CD4-positive, alpha-beta T cell treated with Interleukin-15 for 1 hour (primary cell): Measurements from ENCODE around the gene SQSTM1.

Source experiments
- DNase-seq: peaks from one replicate; pipeline ENCODE4 v3.0.0-alpha.2; 2020

SQSTM1 gene

DNA sequence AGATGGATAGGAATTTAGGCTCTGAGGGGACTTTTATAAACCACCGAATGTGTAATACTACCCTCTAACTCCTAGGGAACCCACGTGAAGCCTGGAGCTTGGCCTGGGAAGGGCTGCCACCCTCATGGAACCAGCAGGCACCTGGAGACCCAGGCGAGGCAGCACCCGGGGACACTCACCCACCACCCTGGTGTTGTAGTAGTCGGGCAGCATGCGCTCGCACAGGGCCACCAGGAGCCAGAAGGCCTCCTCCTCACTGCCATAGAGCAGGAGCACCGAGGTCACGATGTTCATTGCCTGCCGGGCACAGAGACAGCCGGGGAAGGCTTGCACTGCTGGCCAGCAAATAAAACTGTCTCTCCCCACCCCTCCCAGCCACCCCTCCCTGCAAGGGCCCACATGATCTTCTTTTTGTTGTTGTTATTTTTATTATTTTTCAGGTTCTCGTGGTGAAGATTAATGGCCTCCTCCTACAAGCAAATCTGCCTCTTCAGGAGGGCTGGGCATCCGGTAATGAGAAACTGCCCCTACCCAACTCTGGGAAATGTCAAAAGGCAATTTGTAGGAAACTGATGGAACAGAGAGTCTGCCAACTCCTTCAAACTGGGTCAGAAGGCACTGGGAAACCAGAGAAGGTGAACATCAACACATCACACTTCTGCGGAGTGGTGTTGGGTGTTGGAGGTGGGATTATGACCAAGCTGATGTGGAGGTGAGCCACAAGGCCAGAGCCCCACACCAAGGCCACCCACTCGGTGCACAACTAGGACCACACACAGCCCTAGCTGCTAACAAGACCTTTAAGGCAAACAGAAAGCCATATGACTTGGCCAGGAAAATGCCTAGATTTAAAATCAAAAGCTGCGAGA, 55.3 kb downstream of the SQSTM1 start:
- no peak for DNase-seq

DNA sequence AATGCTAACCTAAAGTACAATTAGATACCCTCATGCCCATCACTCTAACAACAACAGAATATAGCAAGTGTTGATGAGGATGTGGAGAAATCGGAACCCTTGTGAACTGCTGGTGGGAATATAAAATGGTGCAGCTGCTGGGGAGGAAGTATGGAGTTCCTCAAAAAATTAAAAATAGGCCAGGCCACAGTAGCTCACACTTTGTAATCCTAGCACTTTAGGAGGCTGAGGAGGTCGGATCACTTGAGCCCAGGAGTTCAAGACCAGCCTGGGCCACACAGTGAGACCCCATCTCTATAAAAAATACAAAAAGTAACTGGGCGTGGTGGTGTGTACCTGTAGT, 55.9 kb downstream of the SQSTM1 start:
- DNase-seq, result no peak

DNA sequence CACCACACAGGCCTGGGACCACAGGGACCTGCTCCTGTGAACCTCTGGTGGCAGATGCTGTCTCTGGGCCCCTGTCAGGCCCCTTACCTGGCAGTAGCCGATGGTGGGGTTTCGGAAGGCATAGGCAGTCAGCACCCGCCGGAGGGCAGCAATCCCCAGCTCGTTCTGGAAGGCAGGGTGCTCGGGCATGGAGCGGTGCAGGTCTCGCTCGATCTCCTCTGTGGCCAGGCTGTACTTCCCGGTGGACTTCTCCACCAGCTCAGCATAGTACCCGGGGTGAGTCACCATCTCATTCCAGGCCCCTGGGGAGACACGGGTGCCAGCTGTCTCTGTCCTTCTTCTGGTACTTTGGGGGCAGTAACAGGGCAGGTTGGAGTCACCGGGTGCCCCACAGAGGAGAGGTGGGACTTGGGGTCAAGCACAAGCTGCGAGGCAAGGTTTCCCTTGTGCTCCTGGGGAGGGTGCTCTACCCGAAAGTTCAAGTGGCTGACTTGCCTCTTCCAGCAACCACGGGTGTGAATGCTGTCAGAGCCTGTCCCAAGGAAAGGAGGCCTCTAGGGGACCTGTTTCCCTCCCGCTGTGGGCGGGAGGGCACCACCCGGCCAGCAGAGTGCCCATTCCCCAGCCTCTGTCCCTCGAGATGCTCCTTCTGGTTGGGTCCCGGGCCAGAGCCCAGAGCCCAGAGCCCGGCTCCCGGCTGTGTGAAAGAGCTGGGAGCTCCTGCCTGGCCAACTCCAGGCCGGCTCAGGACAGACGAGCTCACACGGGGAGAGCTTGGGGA, 57.7 kb downstream of the SQSTM1 start:
- no peak for DNase-seq

DNA sequence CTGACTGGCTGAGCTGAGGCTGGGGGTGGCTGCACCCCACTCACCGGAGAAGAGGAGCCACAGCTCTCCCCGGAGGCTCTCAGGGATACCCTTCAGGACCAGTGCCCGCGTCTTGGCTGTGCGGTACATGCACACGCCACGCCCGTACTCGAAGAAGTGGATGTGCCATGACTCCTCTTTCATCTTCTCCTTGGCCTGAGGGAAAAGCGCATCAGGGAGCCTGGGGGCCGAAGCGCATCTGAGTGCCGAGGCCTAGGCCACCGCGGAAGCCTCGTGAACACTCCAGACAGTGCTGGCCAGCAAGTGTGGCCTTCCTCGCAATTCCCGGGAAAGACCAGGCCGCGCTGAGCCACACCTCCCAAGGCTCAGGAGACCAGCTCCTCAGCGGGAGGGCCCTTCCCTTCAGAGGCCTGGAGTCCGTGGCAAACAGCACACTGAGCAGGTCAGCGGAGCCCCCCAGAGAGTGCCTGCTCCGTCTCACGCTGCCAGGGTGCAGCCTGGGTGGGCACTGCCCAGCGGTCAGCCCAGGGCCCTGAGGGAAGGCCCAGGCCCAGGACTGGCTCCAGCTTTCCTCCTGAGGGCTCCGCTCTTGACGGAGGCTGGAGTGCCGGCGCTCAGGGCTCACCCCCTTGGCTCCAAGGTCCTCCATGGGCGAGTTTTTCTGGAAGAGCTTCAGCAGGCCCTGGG, 58.4 kb downstream of the SQSTM1 start:
- DNase-seq, result no peak

DNA sequence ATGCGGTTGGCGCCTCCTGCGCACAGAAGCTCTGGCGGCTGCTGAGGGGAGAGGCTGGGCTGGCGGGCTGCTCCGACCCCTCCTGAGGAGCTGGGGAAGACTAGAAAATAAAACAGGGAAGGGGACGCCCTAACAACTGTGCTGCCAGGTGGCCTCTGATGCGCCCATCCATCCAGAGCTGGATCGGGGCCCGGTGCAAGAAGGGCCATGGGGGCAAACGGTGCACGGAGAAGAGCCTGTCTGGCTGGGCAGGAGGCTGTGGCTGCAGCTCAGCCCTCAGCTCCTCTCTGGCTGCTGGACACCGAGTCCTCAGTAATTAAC, 58.9 kb downstream of the SQSTM1 start:
- no peak for DNase-seq

DNA sequence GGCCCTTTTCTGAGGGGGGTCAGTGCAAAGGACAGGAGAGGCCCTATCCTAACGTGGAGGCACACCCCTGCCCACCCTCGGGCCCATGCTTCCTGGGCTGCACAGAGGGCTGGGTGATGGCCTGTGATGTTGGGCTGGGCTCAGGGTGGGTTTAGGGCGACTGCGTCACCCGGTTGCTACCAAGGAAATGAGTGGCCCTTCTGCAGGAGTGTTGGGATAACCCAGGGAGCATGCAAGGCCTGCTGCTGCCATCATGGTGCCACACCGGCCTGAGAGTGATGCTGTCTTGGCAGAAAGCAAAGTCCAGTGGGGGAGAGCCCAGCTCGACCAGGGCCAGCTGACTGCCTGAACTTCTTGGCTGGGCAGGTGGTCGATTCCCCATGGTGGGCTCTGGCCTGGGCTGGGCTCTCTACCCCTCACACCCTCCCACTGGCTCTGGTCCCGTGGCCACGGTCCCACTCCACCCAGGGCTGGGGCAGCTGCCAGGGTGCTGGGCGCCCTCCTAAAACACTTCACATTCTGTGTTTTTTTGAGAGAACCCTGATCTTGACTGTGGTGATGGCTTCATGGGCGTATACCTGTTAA, 59.5 kb downstream of the SQSTM1 start:
- no peak for DNase-seq

DNA sequence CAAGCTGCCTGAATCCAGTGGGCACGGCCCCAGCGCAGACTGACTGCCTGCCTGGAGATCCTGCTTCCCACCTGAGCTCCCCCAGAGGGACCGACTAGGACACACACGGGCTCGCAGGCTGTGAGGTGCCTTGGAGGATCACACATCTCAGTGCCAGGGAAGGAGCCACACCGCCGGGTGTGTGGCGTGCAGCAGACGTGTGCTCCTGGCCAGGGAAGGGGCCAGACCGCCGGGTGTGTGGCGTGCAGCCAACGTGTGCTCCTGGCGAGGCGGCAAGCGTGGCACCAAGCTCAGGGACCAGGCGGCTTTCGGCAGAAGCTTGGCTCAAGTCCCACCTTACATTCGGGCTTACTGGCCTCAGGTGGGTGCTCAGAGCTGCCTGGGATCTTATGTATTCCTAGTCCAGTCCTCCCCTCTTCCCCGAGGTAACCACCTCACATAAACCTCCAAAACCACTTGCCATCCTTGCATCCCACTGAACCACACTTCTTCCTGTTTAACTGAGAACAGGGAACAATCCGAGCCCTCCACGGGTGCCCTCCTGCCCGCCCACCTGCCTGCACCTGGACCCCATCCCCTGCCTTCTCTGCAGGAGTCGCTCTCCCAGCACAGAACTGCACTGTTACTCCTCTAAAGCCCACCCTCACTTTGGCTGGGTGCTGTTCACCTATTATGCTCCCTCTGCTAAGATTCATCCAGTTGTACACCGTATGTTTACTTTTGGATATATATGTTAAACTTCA, 60.3 kb downstream of the SQSTM1 start:
- no peak for DNase-seq

DNA sequence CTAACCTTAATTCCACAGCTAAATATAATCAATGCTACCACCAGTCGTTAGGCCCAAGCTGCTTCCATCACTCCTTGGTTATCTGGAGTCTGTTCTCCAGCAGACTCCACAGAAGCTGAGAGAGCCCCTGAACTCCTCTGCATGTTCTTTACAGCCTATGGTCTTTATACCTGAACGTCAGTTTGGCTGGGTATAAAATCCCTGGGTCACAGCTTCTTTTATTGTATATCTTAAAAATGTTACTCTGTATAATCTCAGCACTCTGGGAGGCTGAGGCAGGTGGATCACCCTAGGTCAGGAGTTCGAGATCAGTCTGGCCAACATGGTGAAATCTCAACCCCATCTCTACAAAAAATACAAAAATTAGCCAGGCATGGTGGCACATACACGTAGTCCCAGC, 61.6 kb downstream of the SQSTM1 start:
- no peak for DNase-seq

DNA sequence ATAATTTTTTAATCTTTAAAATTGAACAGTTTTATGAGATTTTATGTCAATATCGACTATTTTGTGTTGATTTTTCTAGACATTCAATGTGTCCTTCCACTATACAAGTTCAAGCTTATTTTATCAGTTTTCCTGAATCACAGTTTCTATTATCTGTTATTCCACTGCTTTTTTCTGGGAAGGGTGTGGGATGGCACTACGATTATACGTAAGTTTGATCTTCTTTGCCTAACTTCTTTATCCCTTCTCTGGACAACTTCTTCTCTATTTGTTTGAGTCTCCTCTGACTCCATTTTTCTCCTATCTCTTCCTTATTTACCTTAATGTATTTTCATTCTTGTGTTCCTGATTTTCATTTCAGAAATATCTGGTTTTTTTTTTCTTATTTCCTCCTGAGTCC, 62.5 kb downstream of the SQSTM1 start:
- no peak for DNase-seq

DNA sequence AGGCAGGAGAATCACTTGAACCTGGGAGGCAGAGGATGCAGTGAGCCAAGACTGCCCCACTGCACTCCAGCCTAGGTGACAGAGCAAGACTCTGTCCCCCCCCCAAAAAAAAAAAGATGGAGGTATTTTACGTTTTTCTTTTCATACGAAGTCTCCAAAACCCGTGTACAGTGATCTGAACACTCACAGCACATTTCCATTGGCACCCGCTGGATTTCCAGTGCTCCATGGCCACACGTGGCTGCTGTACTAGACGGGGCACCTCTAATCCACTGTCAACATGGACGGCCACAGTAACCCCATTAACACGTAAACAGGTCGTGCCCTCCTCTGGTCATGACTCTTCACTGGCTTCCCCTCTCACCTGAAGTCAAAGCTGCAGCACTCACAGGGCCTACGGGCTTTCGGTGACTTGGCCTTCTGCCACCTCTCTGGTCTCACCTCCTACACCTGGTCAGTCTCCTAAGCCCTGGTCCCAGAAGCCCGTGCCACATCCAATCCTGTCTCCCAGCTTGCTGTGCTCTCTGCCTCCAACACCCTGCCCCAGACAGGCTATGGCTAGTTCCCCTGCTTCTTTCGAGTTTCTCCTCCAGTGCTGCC, 64.9 kb downstream of the SQSTM1 start:
- DNase-seq, result no peak

DNA sequence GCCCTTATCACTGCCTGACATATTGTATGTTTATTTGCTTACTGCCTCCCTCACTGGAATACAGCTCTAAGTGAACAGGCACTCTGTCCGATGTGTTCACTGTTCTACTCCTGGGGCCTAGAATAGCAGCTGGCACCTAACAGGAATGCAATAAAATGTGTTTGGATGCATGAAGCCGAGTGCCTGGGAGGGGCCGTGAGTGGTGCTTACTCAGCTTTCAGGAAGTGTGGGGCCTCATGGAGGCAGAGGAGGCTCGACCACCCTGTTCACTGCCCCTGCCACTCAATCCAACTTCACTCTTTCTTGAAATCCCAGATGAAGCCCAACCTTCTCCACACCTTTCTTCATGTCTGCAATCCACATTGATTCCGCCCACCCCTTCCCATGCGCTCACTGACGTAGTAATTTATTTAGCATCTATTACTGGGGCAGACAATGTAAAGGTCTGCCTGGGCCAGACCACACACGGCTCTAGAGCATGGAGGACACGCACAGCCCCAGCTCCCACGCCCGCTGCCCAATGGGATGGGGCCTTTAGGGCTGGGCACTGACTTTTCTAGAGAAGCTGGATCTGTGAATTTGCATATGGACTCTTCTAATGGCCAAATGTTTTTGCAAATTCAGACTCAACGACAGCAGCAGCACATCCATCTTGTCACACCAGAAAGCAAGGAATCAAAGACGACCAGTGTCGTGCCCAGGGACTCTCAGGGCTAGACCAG, 65.6 kb downstream of the SQSTM1 start:
- DNase-seq, result no peak

DNA sequence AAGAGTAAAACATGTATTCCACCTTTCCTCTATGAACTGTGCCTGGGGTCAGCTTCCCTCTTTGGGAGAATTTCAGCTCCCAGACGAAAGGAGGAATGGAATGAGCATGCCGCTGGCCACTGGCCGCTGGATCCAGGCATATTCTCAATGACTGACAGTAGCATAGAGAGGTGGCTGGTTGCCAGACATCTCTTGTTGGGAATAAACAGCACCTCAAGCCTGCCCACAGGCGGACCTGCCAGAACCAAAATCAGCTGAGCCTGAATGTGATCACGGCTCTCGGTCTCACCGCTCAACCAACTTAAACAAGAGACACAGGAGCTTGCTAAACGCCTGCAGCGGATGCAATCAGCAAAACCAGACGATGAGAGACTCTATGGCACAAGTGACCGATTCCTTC, 66.4 kb downstream of the SQSTM1 start:
- no peak for DNase-seq
